OCI-M2 (cell line): ENCODE results near the gene EFCAB5.
"Not testable (repeated sequence)": the region's sequence is repeated elsewhere in the genome, so short reads cannot be mapped to it uniquely, and the experiment has no call there.

Experiments
- DNase-seq: peaks from one replicate; lab custom pipeline; 2025; ENCODE audit not compliant: unreplicated experiment; lab: John Stamatoyannopoulos, UW

Gene EFCAB5

DNA sequence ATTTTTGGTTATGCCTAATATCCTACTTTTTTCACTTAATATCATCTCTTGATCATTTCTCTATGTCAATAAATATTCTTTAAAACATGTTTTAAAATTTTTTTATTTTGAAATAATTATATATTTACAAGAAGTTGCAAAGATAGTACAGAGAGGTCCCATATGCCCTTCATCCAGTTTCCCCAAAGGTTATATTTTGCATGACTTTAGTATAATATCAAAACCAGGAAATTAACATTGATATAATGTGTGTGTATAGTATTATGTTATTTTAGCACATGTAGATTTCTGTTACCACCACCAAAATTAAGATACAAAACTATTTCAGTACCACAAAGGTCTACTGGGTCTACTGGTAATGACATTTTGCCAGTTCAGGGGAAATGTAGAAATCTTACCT lies 60.7 kb downstream of the EFCAB5 start:
- DNase-seq, result no peak

DNA sequence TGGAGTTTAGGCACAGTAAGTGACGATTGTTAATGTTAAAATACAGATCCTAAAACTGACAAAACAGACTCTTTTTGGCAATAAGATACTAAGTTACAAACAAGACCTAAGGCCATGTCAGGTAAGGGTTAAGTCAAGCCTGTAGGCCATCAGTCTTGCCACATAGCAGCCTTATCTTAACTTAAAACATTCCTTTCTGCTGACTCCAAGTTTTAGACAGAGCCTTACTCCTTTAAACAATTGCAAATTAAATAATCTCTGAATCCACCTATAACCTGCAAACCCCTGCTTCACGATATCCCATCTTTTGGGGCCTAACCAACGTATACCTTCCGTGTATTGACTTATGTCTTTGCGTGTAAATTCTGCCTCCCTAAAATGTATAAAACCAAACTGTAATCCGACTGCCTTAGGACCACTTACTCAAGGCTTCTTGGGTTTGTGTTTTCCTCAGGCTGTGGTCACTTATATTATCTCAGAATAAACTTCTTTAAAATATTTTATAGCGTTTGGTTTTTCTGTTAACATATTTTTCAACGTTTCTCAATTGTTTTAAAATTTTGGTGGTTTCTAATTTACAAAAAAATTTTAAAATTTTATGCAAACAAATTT lies 64.4 kb downstream of the EFCAB5 start:
- no peak for DNase-seq

DNA sequence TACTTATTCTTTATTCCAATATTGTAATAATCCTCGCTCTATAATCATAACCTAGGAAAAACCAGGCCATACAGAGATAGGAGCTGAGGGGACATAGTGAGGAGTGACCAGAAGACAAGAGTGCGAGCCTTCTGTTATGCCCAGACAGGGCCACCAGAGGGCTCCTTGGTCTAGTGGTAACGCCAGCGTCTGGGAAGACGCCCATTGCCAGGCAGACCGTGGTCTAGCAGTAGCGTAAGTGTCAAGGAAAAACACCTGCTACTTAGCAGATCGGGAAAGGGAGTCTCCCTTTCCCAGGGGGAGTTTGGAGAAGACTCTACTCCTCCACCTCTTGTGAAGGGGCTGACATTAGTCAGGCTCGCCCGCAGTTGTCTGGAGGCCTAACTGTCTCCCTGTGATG lies 70.5 kb downstream of the EFCAB5 start:
- not testable (repeated sequence) for DNase-seq

DNA sequence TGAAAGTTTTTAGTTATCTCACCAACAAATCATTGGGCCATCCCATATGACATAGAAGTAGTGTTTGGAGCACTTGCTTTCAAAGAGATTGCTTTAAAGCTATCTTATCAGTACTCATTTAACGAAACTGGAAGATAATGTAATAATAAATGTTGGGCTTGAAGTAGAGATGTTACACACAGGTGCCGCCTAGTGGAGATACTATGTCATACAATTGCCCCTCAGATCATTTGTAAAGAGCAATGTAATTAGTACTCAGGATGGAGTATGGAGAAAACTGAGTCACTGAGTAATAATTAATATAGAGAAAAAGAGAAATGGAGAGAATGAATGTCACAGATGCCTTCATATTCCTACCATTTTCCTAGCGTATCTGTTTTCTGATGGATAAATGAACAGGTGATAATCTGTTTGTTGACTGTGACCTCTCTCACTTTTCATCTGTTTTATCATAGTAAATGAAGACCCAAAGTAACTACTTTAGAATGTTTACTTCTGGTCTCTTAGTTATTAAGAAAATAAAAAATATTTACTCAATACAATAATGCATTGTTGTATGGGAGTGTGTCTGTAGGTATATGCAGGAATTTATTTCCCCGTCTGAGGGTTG lies 80.4 kb downstream of the EFCAB5 start:
- no peak for DNase-seq

DNA sequence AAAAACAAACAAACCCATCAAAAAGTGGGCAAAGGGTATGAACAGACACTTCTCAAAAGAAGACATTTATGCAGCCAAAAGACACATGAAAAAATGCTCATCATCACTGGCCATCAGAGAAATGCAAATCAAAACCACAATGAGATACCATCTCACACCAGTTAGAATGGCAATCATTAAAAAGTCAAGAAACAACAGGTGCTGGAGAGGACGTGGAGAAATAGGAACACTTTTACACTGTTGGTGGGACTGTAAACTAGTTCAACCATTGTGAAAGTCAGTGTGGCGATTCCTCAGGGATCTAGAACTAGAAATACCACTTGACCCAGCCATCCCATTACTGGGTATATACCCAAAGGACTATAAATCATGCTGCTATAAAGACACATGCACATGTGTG lies 83.9 kb downstream of the EFCAB5 start:
- DNase-seq, result not testable (repeated sequence)

DNA sequence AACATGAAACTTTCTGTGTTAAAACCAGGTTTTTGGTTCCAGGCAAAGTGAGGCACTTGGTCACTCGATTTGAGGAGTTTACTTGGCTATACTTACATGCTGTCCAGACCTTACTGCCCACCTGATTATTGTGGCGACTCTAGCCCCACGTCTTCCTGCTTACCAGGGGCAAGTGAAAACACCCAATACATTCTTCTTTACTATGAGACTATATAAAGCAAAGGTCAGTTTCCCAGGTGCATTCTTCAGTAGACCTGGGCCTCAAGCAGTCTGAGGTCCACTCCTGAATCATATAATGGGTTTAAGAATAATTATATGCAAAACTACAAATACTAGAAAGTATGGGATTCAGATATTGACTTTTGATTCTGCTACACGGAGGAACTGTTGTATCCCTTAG lies 86.2 kb downstream of the EFCAB5 start:
- DNase-seq, result no peak

DNA sequence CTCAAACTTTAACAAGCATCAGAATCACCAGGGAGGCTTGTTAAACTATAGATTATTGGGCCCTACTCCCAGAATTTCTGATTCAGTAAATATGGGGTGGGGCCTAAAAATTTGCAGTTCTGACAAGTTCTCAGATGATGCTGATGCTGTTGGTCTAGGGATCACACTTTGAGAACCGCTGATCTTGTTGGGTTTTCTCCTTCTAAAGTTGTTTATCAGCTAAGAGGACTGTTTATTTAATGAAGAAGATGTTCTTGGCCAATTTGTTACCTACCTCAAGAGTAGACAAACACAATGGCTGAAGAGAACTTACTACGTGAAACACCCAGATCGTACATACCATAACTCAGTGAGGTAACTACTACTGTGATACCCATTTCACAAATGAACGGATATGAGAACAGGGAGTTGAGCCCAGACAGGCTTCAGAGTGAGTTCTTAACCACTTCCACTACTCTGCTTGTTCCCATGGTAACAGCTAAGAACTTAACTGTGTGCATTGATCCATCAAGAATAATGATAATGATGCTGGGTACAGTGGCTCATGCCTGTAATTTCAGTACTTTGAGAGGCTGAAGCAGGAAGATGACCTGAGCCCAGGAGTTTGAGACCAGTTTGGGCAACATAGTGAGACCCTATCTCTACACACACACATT lies 89.9 kb downstream of the EFCAB5 start:
- no peak for DNase-seq

DNA sequence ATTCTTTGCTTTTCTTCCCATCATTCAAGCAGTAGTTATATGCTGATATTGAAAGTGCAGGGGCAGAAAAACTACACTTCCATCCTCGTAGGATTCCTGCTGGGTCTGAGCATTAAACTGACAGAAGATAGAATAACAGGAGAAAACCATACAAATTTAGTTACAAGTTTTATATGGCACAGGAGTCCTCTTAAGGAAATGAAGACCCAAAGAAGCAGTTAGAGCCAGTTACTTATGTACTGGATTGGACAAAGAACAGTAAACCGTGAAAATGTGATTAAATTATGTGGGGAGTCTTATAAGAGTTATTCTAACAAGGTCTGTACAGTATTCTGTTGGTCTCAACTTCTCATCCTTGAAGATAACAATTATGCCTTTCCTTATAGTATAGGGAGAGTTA lies 93.9 kb downstream of the EFCAB5 start:
- DNase-seq, result no peak

DNA sequence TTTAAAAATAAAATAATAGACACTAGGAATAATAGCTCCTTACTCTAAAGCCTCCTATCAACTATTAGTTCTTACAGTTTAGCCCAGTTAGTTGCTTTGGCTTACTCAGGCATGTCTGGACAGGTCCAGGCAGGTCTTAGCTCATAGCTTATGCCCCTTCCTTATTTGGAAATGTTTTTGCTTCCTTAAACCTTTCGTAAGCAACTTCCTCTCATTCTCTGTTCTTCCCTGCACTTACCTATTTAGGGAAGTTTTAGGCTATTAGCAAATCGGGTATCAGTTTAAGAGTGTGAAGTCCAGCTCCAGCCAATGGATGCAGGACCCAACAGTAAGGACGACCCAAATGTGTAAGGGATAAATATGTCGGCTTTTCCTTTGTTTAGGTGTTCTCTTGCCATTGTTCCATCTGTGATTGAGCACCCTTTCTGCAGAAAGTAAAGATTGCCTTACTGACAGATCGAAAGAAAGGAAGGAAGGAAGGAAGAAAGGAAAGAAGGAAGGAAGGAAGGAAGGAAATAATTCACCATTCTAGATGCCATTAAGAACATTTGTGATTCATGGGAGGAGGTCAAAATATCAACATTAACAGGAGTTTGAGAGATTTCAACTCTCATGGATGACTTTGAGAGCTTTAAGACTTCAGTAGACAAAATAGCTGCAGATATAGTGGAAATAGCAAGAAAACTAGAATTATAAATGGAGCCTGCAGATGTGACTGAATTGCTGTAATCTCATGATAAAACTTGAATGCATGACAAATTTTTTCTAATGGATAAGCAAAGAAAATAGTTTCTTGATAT lies 99.5 kb downstream of the EFCAB5 start:
- DNase-seq, result not testable (repeated sequence)

DNA sequence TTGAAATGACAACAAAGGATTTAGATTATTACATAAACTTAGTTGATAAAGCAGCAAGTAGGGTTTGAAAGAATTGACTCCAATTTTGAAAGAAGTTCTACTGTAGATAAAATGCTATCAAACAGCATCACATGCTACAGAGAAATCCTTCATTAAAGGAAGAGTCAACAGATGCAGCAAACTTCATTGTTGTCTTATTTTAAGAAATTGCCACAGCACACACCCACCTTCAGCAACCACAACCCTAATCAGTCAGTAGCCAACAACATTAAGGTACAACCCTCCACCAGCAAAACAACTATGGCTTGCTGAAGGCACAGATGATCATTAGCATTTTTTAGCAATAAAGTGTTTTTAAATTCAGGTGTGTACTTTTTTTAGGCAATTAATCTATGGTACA lies 100.1 kb downstream of the EFCAB5 start:
- DNase-seq, result no peak

DNA sequence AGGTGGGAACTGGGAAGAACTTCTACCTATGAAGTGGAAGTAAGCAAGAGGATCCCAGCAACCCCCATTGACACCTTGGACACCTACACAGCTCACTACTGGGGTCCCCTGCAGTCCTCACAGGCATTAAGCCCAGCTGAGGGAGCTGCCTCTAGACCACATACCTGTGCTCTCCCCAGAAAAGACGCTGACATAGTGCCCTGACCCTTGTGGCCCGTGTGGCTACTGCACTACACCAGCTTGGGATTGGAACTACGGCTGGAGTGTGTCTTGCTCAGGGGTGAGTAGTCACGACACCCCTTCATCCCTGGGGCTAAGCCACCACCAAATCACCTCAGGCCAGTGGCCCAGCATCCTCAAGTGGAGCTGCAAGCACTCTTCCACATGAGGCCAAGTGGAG lies 120.9 kb downstream of the EFCAB5 start:
- no peak for DNase-seq

DNA sequence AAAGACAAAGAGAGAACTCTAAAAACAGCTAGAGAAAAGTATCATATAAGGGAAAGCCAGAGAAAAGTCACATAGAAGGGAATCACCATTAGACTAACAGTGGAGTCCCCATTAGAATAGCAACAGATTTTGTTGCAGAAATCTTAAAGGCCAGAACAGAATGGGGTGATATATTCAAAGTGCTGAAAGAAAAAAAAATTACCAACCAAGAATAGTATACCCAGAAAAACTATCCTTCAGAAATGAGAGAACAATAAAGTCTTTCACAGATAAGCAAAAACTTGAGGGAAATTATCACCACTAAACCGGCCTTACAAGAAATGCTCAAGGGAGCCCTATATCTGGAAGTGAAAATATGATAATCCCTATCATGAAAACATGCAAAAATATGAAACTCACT lies 123.3 kb downstream of the EFCAB5 start:
- DNase-seq, result no peak

DNA sequence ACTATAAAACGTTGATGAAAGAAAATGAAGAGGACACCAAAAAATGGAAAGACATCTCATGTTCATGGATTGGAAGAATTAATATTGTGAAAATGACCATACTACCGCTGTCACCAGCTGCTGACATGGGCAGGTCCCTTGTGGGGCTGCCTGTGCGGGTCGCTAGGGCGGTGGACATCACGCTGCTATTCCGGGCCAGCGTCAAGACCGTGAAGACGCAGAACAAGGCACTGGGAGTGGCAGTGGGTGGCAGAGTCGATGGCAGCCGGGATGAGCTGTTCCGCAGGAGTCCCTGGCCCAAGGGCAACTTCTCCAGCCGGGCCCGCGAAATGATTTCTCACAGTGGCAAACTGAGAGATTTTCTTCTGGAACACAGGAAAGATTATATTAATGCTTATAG lies 127.0 kb downstream of the EFCAB5 start:
- DNase-seq, result no peak

DNA sequence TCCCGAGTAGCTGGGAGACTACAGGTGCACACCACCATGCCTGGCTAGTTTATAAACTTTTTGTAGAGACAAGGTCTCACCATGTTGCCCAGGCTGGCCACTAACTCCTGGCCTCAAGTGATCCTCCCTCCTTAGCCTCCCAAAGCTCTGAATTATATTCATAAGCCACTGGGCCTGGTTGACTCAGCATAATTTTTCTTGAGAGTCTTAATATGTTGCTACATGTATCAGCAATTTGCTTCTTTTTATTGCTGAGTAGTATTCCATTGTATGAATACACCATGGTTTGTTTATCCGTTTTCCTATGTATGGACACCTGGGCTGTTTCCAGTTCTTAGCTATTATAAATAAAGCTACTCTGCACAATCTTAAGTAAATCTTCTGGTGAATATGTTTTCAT lies 132.8 kb downstream of the EFCAB5 start:
- no peak for DNase-seq

DNA sequence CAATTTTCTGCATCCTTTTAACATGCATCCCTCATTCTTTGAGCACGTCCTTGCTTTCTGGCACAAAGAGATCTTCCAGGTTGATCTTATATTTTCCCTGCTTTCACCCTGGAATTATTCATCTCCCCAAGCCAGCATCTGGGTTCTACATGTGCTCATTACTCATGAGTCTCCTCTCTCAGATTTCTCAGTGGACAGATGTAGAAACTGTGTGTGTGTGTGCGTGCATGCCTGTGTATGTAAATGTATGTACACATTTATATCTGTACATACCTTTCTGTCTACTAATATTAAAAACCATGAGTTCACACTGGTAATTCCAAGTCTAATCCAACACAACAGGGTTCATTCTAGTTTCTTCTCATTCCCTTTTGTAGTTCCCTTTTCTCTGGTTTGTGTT lies 133.3 kb downstream of the EFCAB5 start:
- DNase-seq, result no peak

DNA sequence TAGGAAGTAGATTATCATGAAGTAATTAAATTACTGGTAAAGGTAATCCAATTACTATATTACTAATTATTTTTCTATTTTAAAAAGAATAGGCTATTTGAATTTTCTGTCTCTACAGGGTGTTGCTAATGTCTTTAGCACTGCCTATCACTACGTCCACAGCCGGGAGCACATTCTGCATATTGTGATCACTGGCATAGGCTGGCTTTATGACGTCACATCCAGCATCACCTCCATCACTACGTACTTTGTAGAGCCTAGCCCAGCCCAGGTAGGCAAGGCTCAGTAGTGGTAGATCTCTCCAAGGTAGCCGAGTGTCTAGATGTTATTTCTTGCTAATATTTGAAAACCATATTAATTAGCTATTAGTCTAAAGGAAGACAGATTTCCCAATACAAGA lies 141.3 kb downstream of the EFCAB5 start:
- DNase-seq, result no peak

DNA sequence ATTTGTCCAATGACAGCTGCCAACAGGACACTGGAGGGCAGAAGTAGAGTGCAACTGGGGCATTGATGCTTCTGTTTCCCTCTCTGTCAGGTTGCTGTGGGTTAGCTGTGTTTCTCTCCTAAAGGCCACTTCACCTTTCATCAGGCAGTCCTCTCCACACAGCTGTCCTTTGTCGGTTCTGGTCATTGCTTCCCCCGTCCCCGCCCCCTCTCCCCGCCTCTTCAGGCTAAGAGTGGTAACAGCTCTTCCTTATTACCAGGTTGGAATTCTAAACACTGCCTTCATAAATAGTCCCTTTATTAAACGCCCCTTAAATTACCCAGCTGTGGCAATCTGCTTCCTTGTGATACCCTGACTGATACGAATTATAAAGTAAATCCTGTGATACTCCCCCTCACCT lies 143.4 kb downstream of the EFCAB5 start:
- DNase-seq, result no peak

DNA sequence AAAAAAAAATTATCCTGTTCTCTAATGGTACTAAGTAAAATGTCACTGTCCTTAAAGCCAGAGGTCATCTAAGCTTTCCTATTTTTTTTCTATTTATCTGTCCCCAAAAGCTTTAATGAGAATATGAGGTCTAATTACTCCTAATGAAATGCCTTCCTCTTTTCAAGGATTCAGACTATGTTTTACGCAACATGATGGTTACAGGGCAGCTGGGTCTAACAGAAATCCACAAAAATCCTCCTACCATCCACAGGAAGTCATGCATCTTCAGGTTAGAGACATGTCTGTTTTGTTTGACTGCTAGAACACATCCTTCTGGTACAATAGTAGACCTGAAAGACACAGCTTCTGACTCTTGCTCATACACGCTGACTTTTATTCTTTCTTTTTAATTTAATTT lies 145.5 kb downstream of the EFCAB5 start:
- DNase-seq, result no peak

DNA sequence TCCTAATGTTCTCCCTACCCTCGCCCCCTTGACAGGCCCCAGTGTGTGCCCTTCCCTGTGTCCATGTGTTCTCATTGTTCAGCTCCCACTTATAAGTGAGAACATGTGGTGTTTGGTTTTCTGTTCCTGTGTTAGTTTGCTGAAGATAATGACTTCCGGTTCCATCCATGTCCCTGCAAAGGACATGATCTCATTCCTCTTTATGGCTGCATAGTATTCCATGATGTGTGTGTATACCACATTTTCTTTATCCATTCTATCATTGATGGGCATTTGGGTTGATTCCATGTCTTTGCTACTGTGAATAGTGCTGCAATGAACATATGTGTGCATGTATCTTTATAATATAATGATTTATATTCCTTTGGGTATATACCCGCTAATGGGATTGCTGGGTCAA lies 146.0 kb downstream of the EFCAB5 start:
- not testable (repeated sequence) for DNase-seq

DNA sequence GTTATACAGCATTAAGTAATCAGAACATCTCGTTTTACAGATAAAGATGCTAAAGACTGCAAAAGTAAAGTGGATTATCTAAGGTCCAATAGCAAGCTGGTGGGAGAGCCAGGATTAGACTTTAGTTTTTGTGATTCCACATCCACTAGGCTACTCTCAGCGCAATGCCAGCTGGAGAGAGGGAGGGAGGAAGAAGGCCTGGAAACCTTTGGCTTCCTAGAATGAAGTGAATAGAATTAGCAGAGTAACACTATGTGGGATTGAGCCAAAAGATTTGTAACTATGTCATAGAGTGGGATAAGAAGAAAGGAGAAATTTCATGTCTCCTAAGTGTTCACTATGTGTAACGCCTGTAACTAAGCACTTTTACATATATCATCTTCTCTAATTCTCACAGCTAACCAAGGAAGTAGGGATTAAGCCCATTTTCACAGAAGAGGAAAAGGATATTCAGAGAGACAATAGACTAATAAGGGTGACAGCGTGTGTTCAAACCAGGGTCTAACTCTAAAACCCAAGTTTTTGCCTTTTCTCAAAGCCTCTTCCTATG lies 149.8 kb downstream of the EFCAB5 start:
- DNase-seq, result no peak

DNA sequence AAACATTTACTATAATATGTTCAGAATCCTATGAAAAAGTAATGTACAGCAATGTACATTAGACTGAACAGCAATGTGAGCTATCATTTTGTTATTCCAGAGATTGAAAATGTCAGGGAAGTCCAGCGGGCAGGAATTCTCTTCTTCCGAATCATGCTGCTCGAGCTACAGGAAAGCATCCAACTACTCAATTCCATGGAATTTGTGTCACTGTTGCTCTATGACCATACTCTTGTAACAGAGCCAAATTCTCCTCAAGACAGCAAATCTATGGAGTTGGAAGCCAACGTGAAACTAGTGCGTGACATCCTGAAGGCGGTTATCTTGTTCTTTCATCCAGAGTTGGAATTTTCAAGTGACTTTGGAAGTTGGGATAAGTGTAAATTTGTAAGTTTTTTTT lies 150.3 kb downstream of the EFCAB5 start:
- DNase-seq, result no peak

DNA sequence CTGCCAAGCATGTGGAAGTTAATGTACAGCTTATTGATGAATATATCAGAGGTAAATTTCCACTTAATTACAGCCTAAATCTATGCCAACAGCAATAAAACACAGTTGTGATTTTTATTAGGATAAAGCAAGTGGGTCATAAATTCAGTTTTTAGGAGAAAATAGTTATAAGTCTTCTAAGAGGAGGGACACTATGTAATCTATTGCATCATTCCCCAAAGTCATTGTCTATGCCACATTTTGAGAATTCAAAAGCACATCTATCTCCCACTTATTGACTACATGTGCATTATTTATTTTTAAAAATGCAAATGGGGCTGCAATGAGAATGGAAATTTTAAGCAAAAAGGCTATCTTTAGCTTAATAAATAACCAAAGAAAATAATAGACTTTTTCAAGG lies 151.5 kb downstream of the EFCAB5 start:
- DNase-seq, result no peak
